GDM1 (cell line): ENCODE data around the gene MAP3K13.
"Not testable (repeated sequence)": the region's sequence is repeated elsewhere in the genome, so short reads cannot be mapped to it uniquely, and the experiment has no call there.

ENCODE experiments used
- DNase-seq: peaks from one replicate; lab custom pipeline; 2025; lab: John Stamatoyannopoulos, UW

The MAP3K13 gene

DNA sequence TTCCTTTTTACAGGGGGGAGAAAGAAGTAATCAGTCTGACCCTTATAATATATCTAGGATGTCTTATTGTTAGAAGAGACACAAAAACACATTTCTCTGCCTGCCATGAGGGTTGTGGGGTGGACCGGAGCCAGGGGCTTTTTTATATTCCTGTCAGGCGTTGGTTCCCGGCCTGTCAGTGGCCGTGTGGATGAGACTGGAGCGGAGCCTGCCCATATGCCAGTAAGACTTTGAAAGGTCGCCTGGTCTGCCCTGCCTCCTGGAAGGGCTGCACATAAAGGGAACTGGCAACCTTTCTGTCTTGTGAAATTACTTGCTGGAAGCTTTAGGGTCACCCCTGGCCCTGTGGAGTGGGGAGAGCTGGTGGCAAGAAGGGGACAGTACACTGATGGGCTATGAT, 34.7 kb downstream of the MAP3K13 start:
- DNase-seq, result no peak

DNA sequence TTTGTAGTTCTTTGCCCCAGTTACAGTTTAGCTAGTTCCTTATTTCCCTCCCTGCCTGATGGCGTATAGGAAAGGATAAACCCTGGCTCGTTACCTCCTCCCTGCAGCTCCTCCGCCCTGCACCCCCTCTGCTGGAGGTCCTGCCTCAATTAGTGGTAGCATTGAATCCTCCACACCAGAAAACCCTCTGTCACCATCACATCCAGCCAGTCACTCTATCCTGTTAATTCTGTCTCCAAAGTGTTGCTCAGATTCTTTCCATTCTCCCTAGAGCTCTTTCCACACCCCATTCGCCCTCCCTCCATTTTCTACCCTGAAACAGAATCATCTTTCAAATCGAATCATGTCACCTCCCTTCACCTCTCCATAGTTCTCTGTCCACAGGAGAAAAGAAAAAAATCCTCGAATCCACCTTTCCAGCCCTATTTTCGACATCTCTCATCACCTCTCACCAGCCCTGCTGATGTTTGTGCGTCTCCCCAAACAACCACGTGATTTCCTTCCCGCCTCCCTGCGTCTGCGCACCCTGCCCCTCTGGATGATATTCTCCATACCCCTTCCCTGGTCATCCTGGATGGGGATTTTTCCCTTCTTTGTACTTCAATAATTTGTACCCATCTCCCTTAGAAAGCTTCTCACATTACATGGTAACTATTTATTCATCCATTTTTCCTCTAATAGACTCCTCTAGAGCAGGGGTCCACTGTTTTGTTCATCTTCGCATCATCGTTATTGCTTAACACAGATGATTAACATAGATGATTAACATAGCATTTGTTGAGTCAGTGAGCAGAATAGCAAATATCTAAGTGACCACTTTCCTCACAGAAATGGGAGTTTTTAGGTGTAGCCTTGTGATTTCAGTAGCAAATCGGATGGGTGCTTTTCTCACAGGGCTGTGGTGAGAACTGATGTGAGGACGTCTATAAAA, 37.1 kb downstream of the MAP3K13 start:
- no peak for DNase-seq

DNA sequence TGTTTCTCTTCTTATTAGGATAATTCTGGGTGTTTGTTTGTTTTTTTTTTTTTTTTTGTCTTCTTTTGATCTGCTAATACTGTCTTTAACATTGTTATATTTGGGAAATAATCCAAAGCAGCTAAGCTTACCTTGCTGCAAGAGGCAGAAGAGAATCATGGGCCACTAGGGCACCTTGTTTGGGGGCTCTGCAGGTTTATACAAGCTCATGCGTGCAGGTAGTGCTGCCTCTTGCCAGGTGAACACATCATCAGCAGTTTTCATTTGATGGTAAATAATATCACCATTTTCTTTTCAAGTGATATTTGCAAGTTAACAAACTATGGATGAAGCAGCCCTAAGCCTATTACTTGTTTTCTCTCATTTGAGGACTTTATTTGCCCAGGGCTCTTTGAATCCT, 37.9 kb downstream of the MAP3K13 start:
- DNase-seq, result no peak

DNA sequence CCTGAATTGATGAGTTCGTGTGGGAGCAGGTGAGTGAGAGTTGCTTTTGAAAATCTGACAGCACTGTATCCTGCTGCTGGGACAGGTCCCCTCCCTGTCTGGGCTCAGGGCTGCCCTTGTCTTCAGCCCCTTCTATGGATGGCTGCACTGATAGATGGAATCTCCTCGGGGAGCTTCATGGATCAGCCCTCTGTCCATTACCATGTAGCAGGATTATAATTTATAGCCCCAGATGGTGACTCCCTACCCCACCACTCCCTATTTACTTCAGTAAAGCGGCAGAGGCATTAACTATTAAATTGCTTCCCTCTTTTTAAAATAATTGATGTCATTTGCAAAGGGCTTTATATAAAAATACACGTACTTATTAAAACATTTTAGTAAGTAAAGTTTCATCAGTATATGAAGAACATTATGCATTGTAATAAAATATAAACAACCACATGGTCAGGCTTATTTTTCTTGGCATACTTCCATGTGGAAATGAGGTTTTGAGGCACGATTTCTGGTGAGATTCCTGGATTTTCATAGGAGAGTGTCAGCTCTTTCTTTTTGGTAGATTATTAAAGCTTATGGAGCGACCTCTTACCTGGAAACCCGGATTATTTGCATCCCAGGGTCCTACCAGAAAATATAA, 38.5 kb downstream of the MAP3K13 start:
- DNase-seq, result no peak

DNA sequence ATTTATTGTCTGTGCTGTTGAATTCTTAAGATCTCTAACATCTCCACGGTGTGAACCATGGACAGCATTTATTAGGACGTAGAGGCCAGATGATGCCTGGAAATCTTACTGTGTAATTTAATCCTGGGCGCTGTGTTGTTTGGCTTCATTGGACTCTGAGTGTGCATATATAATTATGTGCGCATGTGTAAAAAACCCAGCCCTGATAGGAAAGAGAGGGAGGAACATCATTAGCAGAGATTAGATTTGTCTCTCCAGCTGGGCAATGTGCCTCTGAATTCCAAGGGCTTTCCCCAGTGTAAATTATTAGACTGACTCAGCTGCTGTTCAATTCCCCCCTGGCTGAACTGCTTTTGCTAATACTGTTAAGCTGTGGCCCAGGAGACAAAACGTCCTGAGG, 39.6 kb downstream of the MAP3K13 start:
- no peak for DNase-seq

DNA sequence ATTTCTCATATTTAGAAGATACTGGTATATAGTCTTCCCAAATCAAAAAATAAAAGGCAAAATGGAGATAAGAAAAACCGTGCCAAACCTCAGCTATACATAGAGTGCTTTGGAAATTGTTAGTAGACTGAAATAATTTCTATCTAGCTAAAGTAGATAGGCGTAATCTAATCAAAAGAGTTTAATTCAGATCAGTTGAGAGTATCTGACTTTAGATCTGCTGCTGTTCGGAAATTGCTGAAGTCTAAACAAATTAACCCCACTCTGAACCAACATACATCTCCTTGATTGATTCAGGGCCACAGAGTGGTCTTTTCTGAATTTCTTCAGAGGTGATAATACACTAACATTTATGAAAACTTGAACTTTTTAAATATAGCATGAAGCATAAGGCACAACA, 40.1 kb downstream of the MAP3K13 start:
- no peak for DNase-seq

DNA sequence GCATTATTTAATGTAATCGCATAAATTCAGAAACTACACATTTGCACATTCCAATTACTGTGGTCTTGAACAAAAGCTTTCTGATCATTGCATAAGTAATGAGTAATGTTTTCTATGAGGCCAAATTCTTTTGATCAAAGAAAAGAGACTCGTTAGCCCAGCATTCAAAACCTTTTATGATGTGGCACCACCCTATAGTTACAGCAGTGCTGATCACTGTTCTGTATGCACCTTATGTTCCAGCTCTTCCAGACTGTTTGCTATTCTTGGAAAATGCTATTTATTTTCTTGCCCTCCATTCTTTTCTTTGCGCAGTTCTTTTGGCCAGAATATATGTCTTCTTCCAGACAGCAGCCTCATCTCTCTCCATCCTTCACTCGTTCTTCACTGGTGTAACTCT, 42.3 kb downstream of the MAP3K13 start:
- no peak for DNase-seq

DNA sequence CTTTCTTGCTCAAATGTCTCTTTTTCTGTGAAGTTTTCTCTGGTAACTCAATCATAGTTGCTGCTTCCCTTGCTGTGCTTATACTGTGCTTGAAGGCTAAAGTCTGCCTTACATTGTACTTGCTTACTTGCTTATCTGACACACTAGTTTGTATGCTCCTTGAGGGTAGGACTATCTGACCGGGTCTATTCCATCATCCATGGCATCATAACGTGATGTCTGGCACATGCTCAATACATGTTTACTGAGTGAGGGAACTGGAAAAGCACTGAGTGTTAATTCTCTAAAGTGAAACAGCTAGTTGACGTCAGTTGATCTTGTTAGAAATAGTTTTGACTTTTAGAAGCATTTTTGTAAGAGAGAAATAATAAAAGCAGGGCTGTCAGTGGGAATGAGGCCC, 42.7 kb downstream of the MAP3K13 start:
- DNase-seq, result no peak

DNA sequence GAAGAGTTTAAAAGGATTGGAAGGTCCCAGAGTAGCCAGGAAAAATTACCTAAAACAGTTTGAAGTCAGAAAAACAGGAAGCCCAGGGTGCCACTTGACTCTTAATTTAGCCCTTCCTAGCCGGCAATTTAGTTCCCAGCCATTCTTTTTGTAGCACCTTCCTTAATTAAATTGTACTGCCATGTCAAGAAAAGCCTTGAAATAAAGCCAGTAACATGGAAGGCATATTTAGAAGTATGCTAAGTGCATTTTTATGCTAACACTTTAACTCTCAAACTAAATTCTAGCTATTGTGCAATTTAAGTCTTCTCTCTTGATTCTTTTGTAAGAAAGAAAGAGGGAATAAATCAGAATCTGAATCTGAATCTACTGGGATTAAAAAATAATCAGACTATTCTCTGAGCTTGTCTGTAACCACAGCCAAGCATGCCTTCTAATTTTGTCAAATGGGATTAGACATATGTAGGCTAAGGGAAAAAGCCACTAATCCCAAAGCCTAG, 43.2 kb downstream of the MAP3K13 start:
- DNase-seq, result no peak

DNA sequence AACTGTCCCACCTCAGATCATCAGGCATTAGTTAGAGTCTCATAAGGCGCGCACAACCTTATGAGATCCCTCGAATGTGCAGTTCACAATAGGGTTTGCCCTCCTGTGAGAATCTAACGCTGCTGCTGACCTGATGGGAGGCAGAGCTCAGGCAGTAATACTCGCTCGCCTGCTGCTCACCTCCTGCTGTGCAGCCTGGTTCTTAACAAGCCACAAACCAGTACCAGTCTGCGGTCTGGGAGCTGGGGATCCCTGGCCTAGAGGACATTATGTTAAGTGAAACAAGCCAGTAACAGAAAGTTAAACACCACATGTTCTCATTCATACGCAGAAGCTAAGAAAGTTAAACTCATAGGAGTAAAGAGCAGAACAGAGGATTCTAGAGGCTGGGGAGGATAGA, 47.0 kb downstream of the MAP3K13 start:
- no peak for DNase-seq

DNA sequence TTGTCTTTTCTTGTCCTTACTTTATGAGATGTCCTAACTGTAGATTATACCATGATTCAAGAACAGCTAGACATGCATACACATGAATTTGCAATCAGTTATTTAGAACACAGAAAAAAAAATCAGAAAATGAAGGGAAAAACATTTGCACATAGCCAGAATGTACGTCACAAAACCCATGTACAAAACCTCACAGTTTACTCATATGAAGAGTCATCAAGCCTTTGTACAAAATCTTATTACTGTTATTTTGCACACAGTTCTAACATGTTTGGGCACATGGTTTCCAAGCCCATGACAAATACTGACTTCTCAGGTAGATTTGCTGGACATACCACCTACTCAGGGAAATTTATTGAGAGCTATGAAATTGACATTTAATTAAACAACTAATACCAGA, 48.2 kb downstream of the MAP3K13 start:
- DNase-seq, result no peak

DNA sequence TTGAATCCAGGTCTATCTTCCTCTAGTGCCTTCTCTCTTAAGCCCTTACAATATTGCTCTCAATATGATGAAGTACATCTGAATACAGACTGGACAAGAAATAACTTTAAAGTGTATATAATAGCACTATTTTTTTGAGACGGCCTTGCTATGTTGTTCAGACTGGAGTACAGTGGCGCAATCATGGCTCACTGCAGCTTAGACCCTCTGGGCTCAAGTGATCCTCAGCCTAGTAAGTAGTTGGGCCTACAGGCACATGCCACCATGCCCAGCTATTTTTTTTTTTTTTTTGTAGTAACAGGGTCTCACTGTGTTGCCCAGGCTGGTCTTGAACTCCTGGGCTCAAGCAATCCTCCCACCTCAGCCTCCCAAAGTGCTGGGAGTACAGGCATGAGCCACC, 53.6 kb downstream of the MAP3K13 start:
- DNase-seq, result no peak

DNA sequence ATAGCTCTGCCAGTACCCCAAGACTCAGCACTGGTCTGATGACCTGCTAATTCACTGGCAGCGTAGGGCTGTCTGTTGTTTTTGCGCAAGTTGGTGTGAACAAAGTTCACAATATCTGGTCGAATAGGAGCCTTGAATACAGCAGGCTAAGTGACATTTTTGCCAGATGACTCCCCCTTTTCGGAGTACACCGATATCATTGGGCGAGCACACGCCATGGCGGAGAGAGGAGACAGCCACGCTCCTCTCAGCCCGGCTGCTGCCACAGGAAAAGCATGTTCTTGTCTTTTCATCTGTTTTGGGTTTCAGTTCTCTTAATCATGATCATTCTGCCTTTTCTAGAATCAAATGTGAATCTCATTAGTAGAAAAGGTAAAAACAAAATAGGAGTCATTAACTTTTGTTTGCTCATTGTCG, 55.6 kb downstream of the MAP3K13 start:
- not testable (repeated sequence) for DNase-seq

DNA sequence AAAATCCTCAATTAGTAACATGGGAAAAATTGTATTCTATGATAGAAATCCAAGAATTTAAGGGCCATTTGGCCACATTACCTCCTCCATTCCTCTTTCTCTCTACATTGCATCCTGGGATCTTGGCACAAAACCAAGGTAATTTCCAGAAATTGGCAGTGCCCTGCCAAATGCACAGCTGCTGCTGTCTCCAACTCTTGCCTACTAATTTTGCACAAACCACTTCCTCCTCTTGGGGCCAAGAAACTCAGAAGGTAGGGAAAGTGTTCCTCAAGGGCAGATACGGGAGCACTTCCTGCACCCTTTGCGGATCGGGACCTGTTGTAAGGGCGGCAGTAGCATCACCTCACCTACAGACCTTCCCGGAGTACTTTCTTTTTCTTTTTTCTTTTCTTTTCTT, 57.8 kb downstream of the MAP3K13 start:
- DNase-seq, result no peak

DNA sequence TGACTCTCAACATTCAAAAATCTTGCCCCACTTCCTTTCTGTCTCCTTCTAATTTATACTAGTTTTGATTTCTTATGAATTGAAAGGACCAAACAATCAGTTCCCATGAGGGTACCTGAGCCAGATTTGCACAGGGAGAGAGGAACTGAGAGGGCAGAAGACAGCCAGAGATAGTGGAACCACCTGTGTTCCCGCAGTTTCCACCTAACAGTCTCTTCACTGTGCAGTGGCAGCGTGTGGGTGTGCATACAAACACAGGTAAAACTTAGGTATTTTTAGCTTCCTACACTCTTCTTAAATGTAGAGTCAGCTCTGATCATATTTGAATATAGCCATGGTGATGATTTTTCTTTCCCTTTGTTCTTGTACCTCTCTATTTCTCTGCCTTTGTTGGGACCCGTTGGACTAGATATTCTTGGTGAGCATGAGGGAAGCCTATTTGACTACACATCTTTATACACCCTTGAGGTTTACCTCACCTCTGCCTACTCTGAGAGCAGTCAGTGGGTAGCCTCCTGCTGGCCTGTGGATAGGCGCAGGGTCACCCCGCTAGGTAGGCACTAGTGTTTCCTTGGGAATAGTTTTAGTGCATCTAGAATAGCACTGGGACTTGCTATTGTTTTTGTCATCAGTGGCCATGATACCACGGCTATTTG, 58.8 kb downstream of the MAP3K13 start:
- DNase-seq, result no peak

DNA sequence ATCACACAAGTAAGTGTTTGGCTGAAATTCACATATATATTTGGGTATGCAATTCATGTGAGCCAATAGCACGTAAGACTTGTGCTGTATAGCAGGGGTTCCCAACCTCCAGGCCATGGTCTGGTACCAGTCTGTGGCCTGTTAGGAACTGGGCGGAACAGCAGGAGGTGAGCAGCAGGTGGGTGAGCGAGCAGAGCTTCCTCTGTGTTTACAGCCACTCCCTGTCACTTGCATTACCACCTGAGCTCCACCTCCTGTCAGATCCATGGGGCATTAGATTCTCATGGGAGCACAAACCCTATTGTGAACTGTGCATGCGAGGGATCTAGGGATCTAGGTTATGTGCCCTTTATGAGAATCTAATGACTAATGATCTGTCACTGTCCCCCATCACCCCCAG, 59.7 kb downstream of the MAP3K13 start:
- no peak for DNase-seq

DNA sequence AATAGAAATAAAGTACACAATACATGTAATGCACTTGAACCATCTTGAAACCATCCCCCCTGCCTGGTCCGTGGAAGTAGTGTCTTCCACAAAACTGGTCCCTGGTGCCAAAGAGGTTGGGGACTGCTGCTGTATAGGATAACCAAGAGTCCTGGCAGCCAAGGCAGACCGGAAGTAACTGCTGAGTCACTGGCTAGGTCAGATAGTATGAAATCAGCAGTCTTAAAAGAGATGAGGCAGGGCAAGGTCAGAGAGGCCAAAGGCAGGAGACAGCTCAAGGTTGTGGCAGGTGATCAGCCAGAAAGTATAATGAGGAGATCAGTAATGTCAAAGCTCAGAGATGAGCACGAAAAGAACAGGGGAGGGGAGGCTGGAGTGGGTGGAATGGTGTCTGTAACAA, 60.2 kb downstream of the MAP3K13 start:
- no peak for DNase-seq

DNA sequence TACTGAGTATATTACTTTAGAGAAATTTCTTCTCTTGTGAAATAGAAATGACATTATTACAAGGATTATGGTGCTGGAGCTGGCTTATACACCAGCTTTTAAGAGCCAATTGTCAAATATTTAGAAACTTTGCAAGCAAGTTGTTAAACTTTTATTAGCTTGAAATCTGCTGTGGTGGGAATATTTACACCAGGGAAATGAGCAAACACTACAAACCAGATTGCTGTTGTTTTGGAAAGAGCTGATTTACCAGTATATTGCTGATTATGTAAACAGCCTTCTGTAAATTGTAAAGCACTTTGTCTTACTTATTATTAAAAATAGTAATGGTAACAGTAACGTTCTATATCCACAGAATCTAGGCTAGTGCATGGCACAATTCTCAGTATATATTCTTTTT, 61.5 kb downstream of the MAP3K13 start:
- no peak for DNase-seq

DNA sequence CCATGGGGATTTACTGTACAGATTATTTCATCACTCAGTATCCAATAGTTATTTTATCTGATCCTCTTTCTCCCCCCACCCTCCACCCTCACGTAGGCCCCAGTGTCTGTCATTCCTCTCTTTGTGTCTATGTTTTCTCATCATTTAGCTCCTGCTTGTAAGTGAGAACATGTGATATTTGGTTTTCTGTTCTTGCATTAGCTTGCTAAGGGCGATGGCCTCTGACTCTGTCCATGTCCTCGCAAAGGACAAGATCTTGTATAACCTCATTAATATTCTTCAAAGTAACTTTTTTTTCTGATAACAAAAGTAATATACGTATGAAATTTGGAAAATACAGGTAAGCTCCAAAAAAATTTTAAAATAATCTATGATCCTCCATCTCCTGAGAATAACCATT, 67.4 kb downstream of the MAP3K13 start:
- no peak for DNase-seq

DNA sequence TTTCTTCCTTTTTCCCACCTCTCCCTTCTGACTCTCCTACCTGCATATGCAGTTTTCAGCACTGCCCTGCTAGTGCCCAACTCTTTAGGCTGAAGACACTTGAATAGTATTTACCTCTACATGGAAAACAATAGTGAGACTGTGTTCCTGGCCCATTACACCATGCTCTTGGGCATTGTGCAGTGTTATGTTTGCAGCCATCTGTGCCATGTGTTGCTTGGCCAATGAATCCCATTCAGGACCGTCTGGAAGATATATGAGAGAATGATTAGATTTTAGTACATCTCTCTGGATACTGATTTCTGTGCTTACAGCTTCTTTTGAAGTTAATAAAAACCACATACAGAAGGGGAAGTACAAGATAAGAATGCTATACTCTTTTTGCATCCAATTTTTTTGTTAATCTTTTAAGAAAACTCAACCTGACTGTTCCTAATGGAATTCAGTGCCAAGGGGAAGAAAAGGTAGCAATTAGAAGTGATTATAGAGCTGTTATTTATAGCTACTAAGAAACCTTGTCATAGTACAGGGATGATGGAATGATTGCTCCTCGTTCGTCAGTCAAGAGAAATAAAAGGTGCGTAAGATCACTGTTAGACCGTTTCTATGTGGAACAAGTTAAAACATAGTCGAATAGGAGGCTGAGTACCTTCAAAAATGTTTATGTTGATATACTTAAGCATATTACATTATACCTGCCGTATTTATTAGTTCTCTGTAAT, 77.0 kb downstream of the MAP3K13 start:
- no peak for DNase-seq

DNA sequence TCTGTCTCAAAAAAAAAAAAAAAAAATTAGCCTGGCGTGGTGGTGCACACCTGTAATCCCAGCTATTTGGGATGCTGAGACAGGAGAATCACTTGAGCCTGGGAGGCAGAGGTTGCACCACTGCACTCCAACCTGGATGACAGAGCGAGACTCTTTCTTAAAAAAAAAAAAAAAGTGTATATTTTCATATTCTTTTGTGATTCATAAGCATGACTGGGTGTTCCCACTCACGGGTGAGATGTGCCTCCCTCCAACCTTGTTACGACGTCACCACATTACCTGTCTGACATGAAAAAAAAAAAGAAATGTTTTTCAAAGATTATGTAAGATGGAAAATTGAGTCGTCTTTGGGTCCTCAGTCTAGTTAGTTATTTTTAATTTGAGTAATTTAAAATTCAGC, 79.1 kb downstream of the MAP3K13 start:
- DNase-seq, result no peak

DNA sequence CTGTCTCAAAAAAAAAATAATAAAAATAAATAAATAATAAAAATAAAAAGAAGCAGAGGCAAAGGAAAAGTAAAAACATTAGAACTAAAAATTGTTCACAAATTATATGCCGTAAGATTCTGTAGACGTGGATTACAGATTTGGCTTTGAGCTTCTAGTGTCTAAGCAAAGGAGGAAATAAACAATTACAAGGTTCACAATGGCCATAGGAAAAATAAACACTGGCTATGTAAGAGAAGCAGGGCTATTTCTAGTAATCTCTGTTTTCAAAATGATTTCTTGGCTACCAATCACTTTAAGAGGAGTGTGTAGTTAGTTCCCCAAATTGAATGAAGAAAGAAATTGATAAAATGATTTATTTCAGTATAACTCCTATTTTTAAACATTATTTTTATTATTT, 81.4 kb downstream of the MAP3K13 start:
- DNase-seq, result no peak
